ENCODE results near the gene CYB561D1.

Gene CYB561D1

GRCh38 chr1:109483672-109484518 is 10.0 kb upstream of the CYB561D1 start, which contains the start of gene ATXN7L2:
Gene ATXN7L2 (plus strand): TSS chr1:109483905. CDS start chr1:109483954, 49 bp downstream.
- TF ChIP-seq ZFP3 (CRISPR knock-in tag; IDR thresholded peaks at IDR 0.05), result 0 out of 2 replicates have a peak, but pooled peaks have one; percentile 33
- no peak for TF ChIP-seq CREB5 (CRISPR knock-in tag; IDR thresholded peaks at IDR 0.05; ENCODE audit: low read depth)
- TF ChIP-seq RARB (CRISPR knock-in tag; IDR thresholded peaks at IDR 0.05), result no peak
- TF ChIP-seq SNAI2 (CRISPR knock-in tag; IDR thresholded peaks at IDR 0.05), result peak; percentile 35; the same call in 1 of the 2 replicates
- TF ChIP-seq ZFP30 (CRISPR knock-in tag; IDR thresholded peaks at IDR 0.05), result no peak
- TF ChIP-seq PATZ1 (CRISPR knock-in tag; IDR thresholded peaks at IDR 0.05; ENCODE audit: borderline replicate concordance), result 0 out of 2 replicates have a peak, but pooled peaks have one; percentile 32
- TF ChIP-seq BACH2 (CRISPR knock-in tag; IDR thresholded peaks at IDR 0.05; ENCODE audit: borderline replicate concordance), result no peak
- TF ChIP-seq TOX (CRISPR knock-in tag; IDR thresholded peaks at IDR 0.05; ENCODE audit: borderline replicate concordance), result no peak
- no peak for TF ChIP-seq CSRNP3 (CRISPR knock-in tag; IDR thresholded peaks at IDR 0.05)
- peak; percentile 75 for TF ChIP-seq TSHZ2 (CRISPR knock-in tag; IDR thresholded peaks at IDR 0.05)
- TF ChIP-seq, protein P1, sequence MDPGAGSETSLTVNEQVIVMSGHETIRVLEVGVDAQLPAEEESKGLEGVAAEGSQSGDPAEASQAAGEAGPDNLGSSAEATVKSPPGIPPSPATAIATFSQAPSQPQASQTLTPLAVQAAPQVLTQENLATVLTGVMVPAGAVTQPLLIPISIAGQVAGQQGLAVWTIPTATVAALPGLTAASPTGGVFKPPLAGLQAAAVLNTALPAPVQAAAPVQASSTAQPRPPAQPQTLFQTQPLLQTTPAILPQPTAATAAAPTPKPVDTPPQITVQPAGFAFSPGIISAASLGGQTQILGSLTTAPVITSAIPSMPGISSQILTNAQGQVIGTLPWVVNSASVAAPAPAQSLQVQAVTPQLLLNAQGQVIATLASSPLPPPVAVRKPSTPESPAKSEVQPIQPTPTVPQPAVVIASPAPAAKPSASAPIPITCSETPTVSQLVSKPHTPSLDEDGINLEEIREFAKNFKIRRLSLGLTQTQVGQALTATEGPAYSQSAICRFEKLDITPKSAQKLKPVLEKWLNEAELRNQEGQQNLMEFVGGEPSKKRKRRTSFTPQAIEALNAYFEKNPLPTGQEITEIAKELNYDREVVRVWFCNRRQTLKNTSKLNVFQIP (CRISPR knock-in tag; IDR thresholded peaks at IDR 0.05; ENCODE audit: borderline replicate concordance, low read depth), result 0 out of 2 replicates have a peak, but pooled peaks have one; percentile 63
- TF ChIP-seq ZC3H10 (CRISPR knock-in tag; IDR thresholded peaks at IDR 0.05), result peak; percentile 32; the same call in 1 of the 2 replicates
- peak; percentile 84 for ATAC-seq

GRCh38 chr1:109484519-109484975 is 9.3 kb upstream of the CYB561D1 start:
- TF ChIP-seq SNAI2 (CRISPR knock-in tag; IDR thresholded peaks at IDR 0.05) (no peak), ZNF565 (CRISPR knock-in tag; conservative IDR thresholded peaks at IDR 0.05; ENCODE audit: low read depth) (no peak)
- peak; percentile 21 for ATAC-seq

GRCh38 chr1:109485001-109485400 is 8.9 kb upstream of the CYB561D1 start:
- ATAC-seq, result no peak
- TF ChIP-seq CSDC2 (CRISPR knock-in tag; IDR thresholded peaks at IDR 0.05) (no peak), ZFP30 (CRISPR knock-in tag; IDR thresholded peaks at IDR 0.05) (no peak), ZNF565 (CRISPR knock-in tag; conservative IDR thresholded peaks at IDR 0.05; ENCODE audit: low read depth) (no peak), GLIS3 (CRISPR knock-in tag; IDR thresholded peaks at IDR 0.05) (no peak), ESRRG (CRISPR knock-in tag; IDR thresholded peaks at IDR 0.05) (no peak), RARB (CRISPR knock-in tag; IDR thresholded peaks at IDR 0.05) (no peak), PPARA (CRISPR knock-in tag; IDR thresholded peaks at IDR 0.05; ENCODE audit: borderline replicate concordance) (no peak), BACH2 (CRISPR knock-in tag; IDR thresholded peaks at IDR 0.05; ENCODE audit: borderline replicate concordance) (no peak), SNAI2 (CRISPR knock-in tag; IDR thresholded peaks at IDR 0.05) (no peak)

Measured in SK-N-SH treated with all-trans-retinoic acid at 6 μM for 48 hours (cell line).